NCI-H128 (cell line): ENCODE results near the gene ABTB2.

Experiments
- DNase-seq: peaks from one replicate; lab custom pipeline; 2025; ENCODE audit not compliant: unreplicated experiment; lab: John Stamatoyannopoulos, UW

ABTB2 gene

DNA sequence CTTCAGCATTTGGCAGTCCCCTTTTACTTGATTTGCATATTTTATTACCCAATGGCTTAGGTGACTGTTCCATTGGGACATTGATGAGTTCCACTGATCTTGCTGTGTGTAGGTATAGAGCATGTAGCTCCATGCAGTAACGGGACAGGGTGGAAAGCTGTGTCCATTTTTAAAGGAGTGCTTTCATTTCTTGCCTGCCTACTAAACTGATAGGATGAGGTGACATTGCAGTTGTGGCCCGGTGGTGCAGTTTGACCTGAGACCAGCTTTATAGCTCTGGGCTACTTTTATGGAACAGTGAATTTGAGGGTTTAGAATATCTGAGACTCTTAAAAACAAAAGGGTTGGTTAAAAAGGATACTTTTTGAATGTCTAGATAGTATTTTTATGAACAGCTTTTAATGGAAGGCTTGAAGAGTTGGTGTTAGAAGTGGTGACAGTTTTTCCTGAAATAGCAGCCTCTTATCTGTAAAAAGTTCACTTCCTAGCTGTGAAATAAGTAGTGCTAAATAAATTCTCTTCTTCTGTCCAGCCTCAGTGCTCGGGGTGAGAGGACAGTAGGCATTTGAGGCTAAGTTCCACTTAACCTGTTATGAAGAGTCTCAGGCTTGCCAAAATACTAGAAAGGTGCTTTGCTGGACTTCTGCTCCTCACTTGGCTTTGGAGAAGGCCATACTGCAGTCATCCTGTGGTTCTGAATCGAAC, 225.4 kb downstream of the ABTB2 start:
- DNase-seq, result no peak

DNA sequence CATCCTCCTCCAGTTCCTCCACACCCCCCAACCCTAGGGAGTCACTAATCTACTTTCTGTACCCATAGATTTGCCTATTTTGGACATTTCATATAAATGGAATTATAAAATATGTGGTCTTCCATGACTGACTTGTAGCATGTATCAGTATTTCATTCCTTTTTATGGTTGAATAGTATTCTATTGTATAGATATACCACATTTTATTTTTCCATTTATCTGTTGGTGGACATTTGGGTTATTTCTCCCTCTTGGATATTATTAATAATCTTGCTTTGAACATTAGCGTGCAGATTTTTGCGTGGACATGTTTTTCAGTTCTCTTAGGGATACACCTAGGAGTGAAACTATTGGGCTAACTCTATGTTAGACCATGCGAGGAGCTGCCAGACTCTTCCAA, 229.0 kb downstream of the ABTB2 start:
- DNase-seq, result no peak

DNA sequence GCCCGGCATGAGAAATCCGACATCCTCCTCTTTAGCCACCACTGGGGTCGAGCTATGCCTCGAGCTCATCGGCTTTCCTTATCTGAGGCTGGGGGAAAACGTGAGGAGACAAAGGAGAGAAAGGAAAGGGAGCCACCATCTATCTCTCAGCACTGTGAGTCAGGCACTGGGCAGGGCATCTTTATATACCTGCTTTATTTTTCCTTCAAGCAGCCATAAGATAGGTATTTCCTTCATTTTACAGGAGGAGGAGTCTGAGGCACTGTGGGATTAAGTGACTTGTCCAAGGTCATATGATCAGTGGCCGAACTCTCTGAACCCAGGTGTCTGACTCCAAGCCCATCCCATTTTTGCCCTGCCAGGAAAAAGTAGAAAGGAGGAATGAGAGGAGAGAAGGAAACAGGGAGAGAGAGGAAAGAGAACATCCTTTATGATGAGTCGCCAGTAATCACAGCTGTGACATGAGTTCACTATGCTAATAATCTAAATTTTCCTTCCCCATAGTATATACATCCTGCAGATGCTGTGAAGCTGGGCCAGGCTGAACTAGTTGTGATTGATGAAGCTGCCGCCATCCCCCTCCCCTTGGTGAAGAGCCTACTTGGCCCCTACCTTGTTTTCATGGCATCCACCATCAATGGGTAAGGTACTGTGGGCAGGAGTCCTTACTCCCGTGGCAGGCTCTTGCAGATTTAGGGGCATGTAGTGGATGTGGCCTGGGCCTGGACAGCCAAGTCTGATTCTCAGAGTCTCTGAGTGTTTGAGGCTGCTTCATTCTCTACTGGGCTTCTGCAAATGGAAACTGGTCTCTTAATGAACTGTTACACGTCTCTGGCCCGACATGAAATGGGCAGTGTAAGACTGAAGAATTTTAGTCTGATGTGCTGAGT, 230.6 kb downstream of the ABTB2 start:
- no peak for DNase-seq

DNA sequence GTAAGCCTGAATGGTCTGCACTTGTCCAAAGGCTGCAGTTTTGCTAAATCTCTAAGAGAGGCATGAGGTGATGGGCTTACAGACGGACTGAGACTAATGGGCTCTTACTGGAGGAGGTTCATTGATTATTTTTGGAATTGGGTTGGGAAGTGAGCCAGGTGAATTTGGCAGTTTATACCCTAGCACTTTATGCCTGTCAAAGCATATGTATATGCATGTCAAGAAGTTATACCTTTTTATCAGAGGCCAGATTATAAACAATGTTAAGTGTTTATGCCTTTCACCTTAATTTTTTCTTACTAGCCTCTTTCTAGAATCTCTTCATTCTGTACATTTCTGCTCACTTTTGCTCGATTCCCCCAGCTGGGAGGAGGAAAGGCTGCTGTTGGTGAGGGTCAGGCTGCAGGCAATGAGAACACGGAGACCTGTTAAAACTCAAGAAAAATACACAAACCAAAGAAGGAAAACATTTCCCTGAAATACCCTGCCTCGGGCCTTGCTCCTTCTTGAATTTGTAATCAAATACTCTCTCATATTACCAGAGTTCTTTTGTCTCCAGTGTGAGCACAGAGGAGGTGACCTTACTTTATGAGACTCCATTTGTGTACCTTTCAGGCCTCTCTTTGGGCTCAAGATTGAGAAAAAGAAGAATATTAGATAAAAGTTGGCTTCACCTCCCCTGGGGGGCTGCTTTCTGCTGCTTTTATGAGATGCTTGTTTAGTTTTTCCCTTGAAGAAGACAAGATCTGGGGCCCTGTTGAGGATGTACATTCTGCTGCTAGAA, 232.7 kb downstream of the ABTB2 start:
- no peak for DNase-seq

DNA sequence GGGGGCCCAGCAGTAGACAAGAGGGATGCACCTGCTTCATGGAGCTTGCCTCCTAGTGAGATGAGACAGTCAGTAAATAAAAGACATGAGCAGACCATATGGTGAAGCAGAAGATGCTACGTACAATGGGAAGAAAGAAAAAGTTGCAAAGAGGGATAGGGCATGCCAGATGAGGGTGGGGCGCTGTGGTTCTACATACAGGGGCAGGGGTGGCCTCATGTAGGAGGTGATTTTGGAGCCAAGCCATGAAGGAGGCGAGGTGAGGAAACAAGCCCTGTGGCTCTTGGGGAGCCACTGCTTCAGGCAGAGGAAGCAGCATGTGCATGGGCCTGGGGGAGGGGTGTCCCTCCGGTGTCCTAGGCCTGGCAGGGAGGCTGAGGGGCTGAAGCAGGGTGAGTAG, 237.2 kb downstream of the ABTB2 start:
- DNase-seq, result no peak

DNA sequence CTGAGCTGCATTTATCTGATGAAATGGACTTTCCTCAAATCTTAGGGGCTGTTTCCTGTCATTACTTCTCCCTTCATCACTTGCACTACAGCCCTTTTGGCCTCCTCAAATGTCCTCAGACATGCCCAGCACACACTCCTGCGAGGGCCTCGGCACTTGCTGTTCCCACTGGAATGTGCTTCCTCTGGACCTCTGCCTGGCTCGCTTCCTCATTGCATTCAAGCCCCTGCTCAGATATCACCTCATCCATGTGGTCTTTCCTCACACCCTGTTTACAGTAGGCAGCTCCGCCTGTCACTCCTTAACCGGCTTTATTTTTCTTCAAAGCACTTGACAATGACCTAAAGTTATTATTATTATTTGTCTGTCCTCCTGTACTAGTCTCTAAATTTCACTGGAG, 243.3 kb downstream of the ABTB2 start:
- no peak for DNase-seq

DNA sequence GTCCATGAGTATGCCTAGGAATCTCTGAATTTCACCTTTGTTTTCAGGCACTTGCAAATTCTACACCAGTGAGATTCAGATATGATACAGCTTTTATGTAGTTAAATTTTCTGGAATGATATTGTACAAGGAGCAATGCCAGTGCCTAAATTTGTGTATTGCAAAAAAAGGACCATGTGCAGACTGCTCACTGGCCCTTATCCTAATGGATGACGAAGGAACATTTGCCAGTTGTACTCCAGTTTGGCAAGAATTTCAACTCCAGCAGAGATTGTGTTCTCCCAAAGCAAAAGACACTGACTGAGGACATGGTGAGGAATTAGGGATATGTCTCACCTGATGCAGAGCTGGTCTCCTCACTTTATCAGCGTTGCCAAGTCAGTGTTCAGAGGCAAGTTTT, 243.8 kb downstream of the ABTB2 start:
- no peak for DNase-seq

DNA sequence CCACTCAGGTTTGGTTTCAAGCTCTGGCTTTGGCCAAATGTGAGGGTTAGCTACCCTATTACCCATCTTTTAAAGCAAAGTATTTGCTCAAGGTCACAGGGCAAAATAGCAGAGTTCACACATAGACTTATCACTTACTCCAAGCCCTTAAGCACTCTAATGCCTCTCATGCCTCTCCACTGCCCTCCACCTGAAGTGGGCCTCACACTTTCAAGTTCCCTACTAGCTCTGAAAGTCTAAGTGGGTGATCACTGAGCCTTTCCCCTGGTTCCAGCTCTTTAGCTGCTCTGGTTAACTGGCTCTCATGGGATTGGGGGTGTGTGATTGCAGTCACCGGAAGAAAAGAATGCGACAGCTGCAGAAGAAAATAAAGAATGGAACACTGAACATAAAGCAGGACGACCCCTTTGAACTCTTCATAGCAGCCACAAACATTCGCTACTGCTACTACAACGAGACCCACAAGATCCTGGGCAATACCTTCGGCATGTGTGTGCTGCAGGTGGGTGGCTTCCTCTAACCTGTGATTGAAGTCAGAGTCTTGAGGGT, 246.0 kb downstream of the ABTB2 start:
- DNase-seq, result no peak

DNA sequence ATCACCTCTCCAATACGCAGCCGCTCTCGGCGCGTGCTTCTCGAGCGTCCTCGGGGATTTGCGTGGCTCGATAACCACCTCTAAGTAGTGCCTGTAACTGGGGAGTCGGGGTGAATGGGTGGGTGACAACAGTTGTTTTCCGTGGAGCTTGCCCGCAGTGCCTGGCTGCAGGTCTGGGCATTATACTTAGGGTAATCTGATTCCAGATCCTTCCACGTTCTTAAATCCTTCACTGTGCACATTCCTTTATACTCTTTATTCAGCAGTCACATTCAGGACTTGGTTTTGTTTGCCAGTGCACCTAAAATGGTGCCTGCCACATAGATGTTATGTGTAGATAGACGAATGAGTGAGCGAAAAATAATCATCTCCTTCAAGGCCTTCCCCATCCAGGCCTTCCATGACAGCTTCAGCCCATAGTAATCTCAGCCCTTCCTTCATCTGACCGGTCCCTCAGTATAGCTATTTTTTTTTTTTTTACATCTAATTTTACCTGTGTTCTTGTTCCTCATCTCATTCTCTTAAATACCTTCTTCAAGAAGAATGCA, 251.8 kb downstream of the ABTB2 start:
- no peak for DNase-seq

DNA sequence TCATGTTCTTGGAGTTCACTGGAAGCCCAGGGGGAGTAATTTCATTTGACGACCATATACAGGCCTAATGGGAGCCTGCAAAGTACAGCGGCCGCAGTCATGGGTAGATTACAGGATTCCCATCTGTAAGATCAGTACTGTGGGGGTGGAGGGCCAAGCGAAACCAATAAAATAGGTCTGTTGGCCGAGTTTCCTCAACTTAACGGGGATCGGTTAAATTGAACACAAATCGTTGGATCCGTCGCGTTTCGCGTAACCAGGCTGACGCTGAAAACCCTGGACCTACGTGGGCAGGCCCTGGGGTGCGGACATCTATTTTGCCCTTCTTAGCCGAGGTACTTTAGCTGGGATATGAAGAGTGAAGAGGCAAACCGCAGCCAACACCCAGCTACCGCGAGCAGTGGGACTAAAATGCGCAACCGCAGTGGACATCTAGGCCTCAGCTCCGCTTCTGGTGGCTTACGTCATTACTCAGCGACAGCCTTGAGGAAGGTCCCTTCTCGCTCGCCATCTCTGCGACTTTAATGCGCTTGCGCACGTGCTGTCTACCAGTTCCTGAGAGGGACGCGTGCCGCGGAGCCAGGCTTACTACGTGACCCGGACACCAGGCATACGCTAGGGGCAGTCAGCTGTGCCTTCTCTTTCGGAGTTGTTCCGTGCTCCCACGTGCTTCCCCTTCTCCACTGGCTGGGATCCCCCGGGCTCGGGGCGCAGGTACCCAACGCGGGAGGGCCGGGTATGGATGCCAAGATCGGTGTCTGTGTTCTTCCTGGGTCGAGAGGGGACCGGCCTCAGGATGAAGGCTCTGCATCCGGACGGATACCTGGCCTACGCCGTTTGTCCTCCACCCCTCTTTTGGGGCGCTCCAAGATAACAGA, 252.5 kb downstream of the ABTB2 start, which contains the start of gene NAT10:
Gene NAT10, plus strand, starts transcription at position 551 of the 878 bp plus-strand sequence. CDS start 2,597 bp downstream, outside the sequence.
- peak; percentile 97 for DNase-seq

DNA sequence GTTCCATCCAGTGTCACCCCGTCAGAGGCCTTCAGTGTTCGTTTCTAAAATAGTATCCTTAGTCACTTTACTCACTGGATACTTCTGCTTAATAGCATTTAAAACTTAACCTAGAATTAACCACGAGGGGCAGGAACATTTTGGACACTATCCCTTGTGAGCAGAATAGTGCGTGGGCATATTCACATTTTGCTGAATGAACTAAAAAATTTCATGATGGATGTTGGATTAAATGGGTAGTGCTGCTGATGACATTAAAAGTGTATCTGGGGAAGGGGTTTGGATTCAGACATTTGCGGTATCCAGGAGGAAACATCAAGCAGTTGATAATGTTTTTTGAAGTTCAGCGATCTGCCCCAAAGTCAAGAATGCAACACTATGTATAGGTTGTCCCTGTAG, 253.1 kb downstream of the ABTB2 start:
- DNase-seq, result no peak
